IPS DF 6.9 (cell line): ENCODE data around the gene ANTXR1.

Source experiments
- DNase-seq: peaks from one replicate; pipeline ENCODE4 v3.0.0-alpha.2; 2013; ENCODE audit warnings: low read depth, low spot score
- H3K27ac ChIP-seq: one replicate; pipeline ENCODE4 v1.5.1; 2013; ENCODE audit warnings: low read length, control low read depth
- H3K27me3 ChIP-seq: 2 replicates; pipeline ENCODE4 v1.6.1; 2013; ENCODE audit warnings: mild to moderate bottlenecking, low read length; ENCODE audit not compliant: control insufficient read depth, insufficient read depth
- H3K36me3 ChIP-seq: 2 replicates; pipeline ENCODE4 v1.6.1; 2013; ENCODE audit warnings: low read length; ENCODE audit not compliant: control insufficient read depth, insufficient read depth
- H3K4me1 ChIP-seq: 2 replicates; pipeline ENCODE4 v1.6.1; 2013; ENCODE audit warnings: low read length; ENCODE audit not compliant: control insufficient read depth, insufficient read depth
- H3K4me3 ChIP-seq: 2 replicates; pipeline ENCODE4 v1.5.1; 2013; ENCODE audit warnings: mild to moderate bottlenecking, low read length
- H3K9me3 ChIP-seq: 2 replicates; pipeline ENCODE4 v1.6.1; 2013; ENCODE audit warnings: low read length, inconsistent platforms; ENCODE audit not compliant: control insufficient read depth, insufficient read depth
- WGBS: extraction: QIAGEN DNeasy Blood & Tissue Kit; methylation state at CpG from one replicate; pipeline ENCODE4 v1.1.7; 2013; ENCODE audit warnings: mixed read lengths, missing lambda C conversion rate; ENCODE audit not compliant: insufficient read length, insufficient coverage; 5-methylcytosine and 5-hydroxymethylcytosine counted together

The ANTXR1 gene

DNA sequence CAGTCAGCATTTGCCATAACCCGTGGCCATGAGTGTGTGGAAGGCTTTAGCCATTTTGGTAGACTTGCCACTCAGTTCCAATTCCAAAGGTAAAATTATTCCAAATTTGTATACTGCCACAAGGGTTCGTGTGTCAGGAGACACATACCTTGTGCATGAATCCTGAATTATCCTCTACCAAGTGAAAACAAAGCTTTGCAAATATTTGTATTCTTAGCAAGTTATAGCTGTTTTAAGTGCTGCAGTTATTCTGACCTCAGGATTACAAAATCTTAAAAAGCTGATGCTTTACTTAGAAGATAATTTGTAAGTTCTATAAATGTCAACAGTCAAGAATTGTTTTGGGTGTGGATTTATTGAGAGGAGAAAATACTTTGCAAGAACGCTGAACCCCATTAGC is 100.6 kb downstream of the ANTXR1 start:
- Histone ChIP-seq H3K36me3 (no peaks in the 10 kb centered on the region), H3K27ac (no peak overlapping the region), H3K9me3 (no peaks in the 10 kb centered on the region), H3K4me1 (peaks cover 6% of the 10 kb centered on the region), H3K4me3 (no peak overlapping the region), H3K27me3 (no peaks in the 10 kb centered on the region)
- DNase-seq, result no peak
- no CpG with 5 or more reads among the region's 3 CpGs for WGBS

DNA sequence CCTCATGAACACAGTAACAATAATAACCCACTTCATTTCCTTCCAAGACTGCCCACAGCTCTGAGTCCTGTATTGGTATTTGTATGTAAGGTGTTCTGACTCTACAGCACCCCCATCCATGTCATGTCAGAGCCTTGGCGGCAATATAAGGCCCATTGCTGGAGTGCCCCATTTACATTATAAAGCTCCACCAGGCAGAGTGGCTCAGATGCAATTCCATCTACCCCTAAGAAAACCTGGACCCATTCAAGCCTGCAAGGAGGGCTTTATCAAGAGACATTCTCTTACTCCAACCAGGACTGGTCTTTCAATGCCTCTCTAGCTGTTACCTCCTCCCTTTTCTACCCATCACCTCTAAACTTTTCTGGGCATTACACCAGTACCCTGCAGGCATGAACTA is 101.6 kb downstream of the ANTXR1 start:
- no peaks in the 10 kb centered on the region for H3K9me3 ChIP-seq
- no peak overlapping the region for H3K27ac ChIP-seq
- WGBS, result no CpG with 5 or more reads among the region's 1 CpG
- H3K4me3 ChIP-seq, result no peak overlapping the region
- H3K36me3 ChIP-seq, result no peaks in the 10 kb centered on the region
- DNase-seq, result peak; percentile 7
- no peaks in the 10 kb centered on the region for H3K27me3 ChIP-seq
- peaks cover 6% of the 10 kb centered on the region for H3K4me1 ChIP-seq

DNA sequence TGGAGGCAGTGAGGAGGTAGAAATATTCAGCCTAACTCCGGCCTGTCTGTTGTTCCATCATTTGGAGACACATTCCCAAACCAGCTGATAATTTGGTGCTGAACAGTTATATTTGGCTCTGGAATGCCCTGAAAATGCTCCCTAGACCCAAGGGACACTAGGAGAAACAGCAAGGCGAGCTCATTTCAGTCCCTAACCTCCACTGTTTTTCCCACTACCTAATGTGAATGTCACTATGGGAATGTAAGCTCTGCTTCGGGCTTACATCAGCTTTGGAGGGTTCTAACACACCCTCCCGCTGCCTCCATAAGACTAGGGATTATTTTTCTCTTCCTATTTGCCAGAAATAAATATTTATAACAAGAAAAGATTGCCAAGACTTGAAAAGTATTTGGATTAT is 103.5 kb downstream of the ANTXR1 start:
- WGBS, result no CpG with 5 or more reads among the region's 4 CpGs
- Histone ChIP-seq H3K9me3 (no peaks in the 10 kb centered on the region), H3K27me3 (no peaks in the 10 kb centered on the region), H3K27ac (no peak overlapping the region), H3K4me3 (no peak overlapping the region), H3K4me1 (peaks cover 6% of the 10 kb centered on the region), H3K36me3 (no peaks in the 10 kb centered on the region)
- DNase-seq, result no peak

- no peaks in the 10 kb centered on the region for H3K36me3 ChIP-seq
- H3K9me3 ChIP-seq, result no peaks in the 10 kb centered on the region
- peaks cover 2% of the 10 kb centered on the region; the same call in 1 of the 2 replicates for H3K4me1 ChIP-seq
- DNase-seq, result no peak
- WGBS, result no CpG with 5 or more reads among the region's 13 CpGs
- no peaks in the 10 kb centered on the region for H3K27me3 ChIP-seq
- H3K4me3 ChIP-seq, result no peak overlapping the region
- no peak overlapping the region for H3K27ac ChIP-seq
Observed at GRCh38 chr2:69118609-69119008, 105.6 kb downstream of the ANTXR1 start.

DNA sequence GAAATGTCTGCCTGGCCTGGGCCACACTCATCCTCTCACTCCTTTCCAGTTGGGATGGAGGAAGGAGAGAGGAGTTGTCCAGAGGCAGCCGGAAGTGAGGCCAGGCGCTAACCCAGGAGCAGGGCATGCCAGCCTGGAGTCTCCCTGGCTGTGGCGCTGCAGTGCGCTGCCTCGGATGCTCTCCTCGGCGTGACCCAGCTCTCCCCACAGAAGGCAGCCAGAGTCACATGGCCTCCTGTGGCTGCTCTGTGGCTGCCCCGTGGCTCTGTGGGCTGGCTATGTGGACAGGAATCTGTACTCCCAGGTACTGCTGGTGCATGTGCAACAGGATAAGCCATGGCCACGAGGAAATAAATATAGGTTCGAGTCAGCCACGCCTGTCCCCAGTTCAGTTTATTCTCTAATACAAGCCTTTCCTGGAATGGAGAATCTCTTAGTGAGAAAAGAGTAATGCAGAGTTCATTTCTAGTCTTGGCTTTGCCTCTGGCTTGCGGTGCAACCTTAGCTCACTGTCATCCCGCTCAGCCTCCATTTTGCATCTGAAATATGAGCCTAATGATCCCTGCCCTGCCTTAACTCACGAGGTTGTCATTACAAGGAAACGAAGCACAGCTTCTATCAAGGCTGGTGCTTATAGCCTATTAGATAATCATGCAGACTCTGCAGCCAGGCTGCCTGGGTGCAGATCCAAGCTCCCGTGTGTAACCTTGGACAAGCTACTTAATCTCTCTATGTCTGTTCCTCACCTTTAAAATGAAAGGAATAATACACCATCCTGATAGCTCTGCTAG is 106.3 kb downstream of the ANTXR1 start:
- no CpG with 5 or more reads among the region's 16 CpGs for WGBS

DNA sequence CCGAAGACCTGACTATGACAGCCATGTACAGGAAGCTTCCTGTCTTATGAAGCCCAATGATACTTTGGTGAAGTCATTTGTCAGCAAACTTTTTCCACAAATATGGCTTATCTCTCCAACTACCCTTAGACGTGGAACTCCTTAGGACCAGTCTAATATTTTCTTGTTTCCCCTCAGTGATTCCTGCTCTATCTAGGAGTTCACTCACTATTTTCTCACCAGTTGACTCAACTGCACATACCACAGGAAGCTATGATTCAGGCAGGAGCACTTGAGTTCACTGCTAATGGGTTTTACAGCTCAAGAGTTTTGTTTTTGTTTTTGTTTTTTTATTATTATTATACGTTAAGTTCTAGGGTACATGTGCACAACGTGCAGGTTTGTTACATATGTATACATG is 109.3 kb downstream of the ANTXR1 start:
- Histone ChIP-seq H3K36me3 (no peaks in the 10 kb centered on the region), H3K27me3 (no peaks in the 10 kb centered on the region), H3K4me3 (no peak overlapping the region), H3K27ac (no peak overlapping the region), H3K9me3 (no peaks in the 10 kb centered on the region), H3K4me1 (no peaks in the 10 kb centered on the region)
- no CpG with 5 or more reads among the region's 4 CpGs for WGBS
- no peak for DNase-seq

More for the DNA sequence above, 106.3 kb downstream of the ANTXR1 start:
- H3K9me3 ChIP-seq, result no peaks in the 10 kb centered on the region
- H3K36me3 ChIP-seq, result no peaks in the 10 kb centered on the region
- H3K27me3 ChIP-seq, result no peaks in the 10 kb centered on the region
- no peak overlapping the region for H3K4me3 ChIP-seq
- no peak overlapping the region for H3K27ac ChIP-seq
- peaks cover under 1% of the 10 kb centered on the region; the same call in 1 of the 2 replicates for H3K4me1 ChIP-seq
- no peak for DNase-seq

DNA sequence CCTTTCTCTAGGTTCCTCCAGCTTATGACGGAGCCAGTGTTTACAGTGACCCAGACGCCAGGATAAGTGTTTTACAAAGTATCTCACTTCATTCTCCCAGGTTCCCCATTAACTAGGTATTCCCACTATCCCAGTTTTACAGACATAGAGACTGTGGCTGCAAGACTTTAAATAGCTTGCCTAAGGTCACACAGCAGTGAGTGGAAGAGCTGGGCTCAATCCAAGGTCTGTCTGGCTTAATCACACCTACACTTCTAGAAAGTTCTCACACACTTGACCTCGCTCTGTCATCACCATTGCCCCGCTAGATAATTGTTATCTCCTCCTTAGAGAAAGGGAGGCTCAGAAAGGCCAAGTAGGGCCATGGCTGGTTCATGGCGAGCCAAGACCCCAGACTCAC is 110.2 kb downstream of the ANTXR1 start:
- Histone ChIP-seq H3K4me1 (no peaks in the 10 kb centered on the region), H3K27me3 (no peaks in the 10 kb centered on the region), H3K27ac (no peak overlapping the region), H3K4me3 (no peak overlapping the region), H3K9me3 (no peaks in the 10 kb centered on the region), H3K36me3 (no peaks in the 10 kb centered on the region)
- WGBS, result no CpG with 5 or more reads among the region's 5 CpGs
- DNase-seq, result no peak

GRCh38 chr2:69124343-69124742 is 111.4 kb downstream of the ANTXR1 start:
- H3K36me3 ChIP-seq, result no peaks in the 10 kb centered on the region
- no peaks in the 10 kb centered on the region for H3K27me3 ChIP-seq
- no peaks in the 10 kb centered on the region for H3K4me1 ChIP-seq
- no CpG with 5 or more reads among the region's 4 CpGs for WGBS
- no peak overlapping the region for H3K4me3 ChIP-seq
- H3K27ac ChIP-seq, result no peak overlapping the region
- no peaks in the 10 kb centered on the region for H3K9me3 ChIP-seq
- DNase-seq, result no peak

DNA sequence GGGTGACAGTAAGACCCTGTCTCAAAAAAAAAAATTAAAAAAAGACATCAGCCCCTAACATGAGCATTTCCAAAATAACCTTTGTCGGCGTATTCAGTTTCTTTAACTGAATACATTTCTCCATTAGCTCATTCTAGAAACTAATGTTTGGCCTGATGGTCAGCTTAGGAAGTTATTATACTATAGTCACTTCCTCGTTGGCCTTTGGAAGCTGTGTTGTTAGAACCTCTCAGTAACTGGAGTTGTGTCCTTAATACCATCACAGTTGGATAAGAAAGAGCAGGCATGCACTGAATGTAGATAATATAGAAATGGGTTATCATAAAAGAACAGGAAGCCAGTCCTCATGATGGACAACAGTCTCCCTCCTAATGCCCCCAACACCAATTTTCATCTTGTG is 112.8 kb downstream of the ANTXR1 start:
- Histone ChIP-seq H3K9me3 (no peaks in the 10 kb centered on the region), H3K36me3 (no peaks in the 10 kb centered on the region), H3K4me3 (no peak overlapping the region), H3K4me1 (no peaks in the 10 kb centered on the region), H3K27me3 (no peaks in the 10 kb centered on the region), H3K27ac (no peak overlapping the region)
- DNase-seq, result no peak
- WGBS, result no CpG with 5 or more reads among the region's 3 CpGs

DNA sequence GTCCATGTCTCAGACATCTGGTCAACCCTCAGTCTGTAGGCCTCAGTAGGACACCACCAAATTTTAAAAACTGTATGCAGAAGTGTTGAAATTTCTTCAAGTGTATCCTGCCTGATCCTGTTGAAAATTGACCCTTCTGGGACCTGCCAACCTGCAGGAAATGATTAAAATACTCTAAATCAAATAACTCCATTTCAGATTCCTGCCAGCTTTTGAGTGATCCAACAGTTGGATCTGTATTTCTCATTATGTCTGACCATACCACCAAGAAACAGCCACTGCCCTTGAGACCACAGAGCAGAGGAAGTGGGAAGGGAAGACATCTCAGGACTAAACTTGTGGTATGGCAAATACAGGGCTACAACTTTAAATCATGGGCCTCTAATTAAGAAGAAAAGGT is 113.4 kb downstream of the ANTXR1 start:
- Histone ChIP-seq H3K36me3 (no peaks in the 10 kb centered on the region), H3K27ac (no peak overlapping the region)

GRCh38 chr2:69131452-69131851 is 118.5 kb downstream of the ANTXR1 start:
- Histone ChIP-seq H3K27me3 (no peaks in the 10 kb centered on the region), H3K4me1 (no peaks in the 10 kb centered on the region), H3K36me3 (no peaks in the 10 kb centered on the region), H3K9me3 (no peaks in the 10 kb centered on the region), H3K4me3 (no peak overlapping the region), H3K27ac (no peak overlapping the region)
- DNase-seq, result no peak
- no CpG with 5 or more reads among the region's 6 CpGs for WGBS

More for the DNA sequence above, 113.4 kb downstream of the ANTXR1 start:
- no peaks in the 10 kb centered on the region for H3K4me1 ChIP-seq
- H3K4me3 ChIP-seq, result no peak overlapping the region
- H3K9me3 ChIP-seq, result no peaks in the 10 kb centered on the region
- no peak for DNase-seq
- H3K27me3 ChIP-seq, result no peaks in the 10 kb centered on the region
